ENCODE measurements around the gene ABHD3. TPM values are rescaled to one million over a fixed set of nuclear protein-coding genes. Genes with fewer than 3 reads are reported as not detected.

The ABHD3 gene
- total RNA-seq, 1 experiment from 2014 or later: 23.3 TPM

- no peaks in the 10 kb centered on the region for H3K4me1 ChIP-seq (ENCODE audit: control insufficient read depth, insufficient read depth, low read length)
- H3K4me3 ChIP-seq (ENCODE audit: low read depth in 2 of 2, low read length in 2 of 2): no peak overlapping the region
- ChIA-PET CTCF (no interaction called here), POLR2A (no interaction called here)
- DNase-seq (ENCODE audit: low read depth, low spot score): no peak
- no peaks in the 10 kb centered on the region for H3K36me3 ChIP-seq (ENCODE audit: control insufficient read depth, insufficient read depth, low read length)
- no peak overlapping the region for H3K27ac ChIP-seq (ENCODE audit: low read length)
- no peaks in the 10 kb centered on the region for H3K27me3 ChIP-seq (ENCODE audit: control insufficient read depth, insufficient read depth, low read length)
- BruUV-seq (replicated peaks): no TSS peak
- no peak for ATAC-seq
- in situ Hi-C loops (cut with HindIII; ENCODE audit: low pct_unique_long_range_greater_than_20kb, low sequenced_read_pairs) (no loop called here), intact Hi-C loops (cut with micrococcal nuclease; ENCODE audit: unreplicated experiment) (no loop called here)
- TF ChIP-seq REST (IDR thresholded peaks at IDR 0.05; ENCODE audit: insufficient read depth in 1 of 2, low read depth in 2 of 2, low read length in 1 of 2): no peak
- no peak for TF ChIP-seq POLR2AphosphoS5 (IDR thresholded peaks at IDR 0.05; ENCODE audit: low read depth, low read length)
- no peak for TF ChIP-seq TCF7L2 (IDR thresholded peaks at IDR 0.05; ENCODE audit: low read depth, low read length)
- TF ChIP-seq SIN3A (IDR thresholded peaks at IDR 0.05; ENCODE audit: borderline replicate concordance, insufficient read depth, low read depth, low read length): no peak
- no peak for TF ChIP-seq CTCF (IDR thresholded peaks at IDR 0.05)
- no peaks in the 10 kb centered on the region for H3K9me3 ChIP-seq (ENCODE audit: control insufficient read depth, insufficient read depth, low read depth, low read length)
These were observed 42.0 kb downstream of the ABHD3 start for GRCh38 chr18:21662581-21662980.

GRCh38 chr18:21660078-21660477 lies 44.5 kb downstream of the ABHD3 start:
- ChIA-PET POLR2A (no interaction called here), CTCF (interaction anchor here (0.6 kb wide), 1 partner anchor 59 kb away, joined by 9 read pairs; no protein-coding TSS in a partner anchor)
- H3K36me3 ChIP-seq (ENCODE audit: control insufficient read depth, insufficient read depth, low read length): no peaks in the 10 kb centered on the region
- H3K9me3 ChIP-seq (ENCODE audit: control insufficient read depth, insufficient read depth, low read depth, low read length): no peaks in the 10 kb centered on the region
- no peak for DNase-seq (ENCODE audit: low read depth, low spot score)
- no peaks in the 10 kb centered on the region for H3K4me1 ChIP-seq (ENCODE audit: control insufficient read depth, insufficient read depth, low read length)
- in situ Hi-C loops (cut with HindIII; ENCODE audit: low pct_unique_long_range_greater_than_20kb, low sequenced_read_pairs): no loop called here
- no peaks in the 10 kb centered on the region for H3K27me3 ChIP-seq (ENCODE audit: control insufficient read depth, insufficient read depth, low read length)
- H3K4me3 ChIP-seq (ENCODE audit: low read depth in 2 of 2, low read length in 2 of 2): no peak overlapping the region
- no TSS peak for BruUV-seq (replicated peaks)
- intact Hi-C loops (cut with micrococcal nuclease; ENCODE audit: unreplicated experiment): no loop called here
- ATAC-seq: no peak
- H3K27ac ChIP-seq (ENCODE audit: low read length): no peak overlapping the region
- no peak for TF ChIP-seq POLR2AphosphoS5 (IDR thresholded peaks at IDR 0.05; ENCODE audit: low read depth, low read length)
- TF ChIP-seq REST (IDR thresholded peaks at IDR 0.05; ENCODE audit: insufficient read depth in 1 of 2, low read depth in 2 of 2, low read length in 1 of 2): no peak
- no peak for TF ChIP-seq TCF7L2 (IDR thresholded peaks at IDR 0.05; ENCODE audit: low read depth, low read length)
- TF ChIP-seq CTCF (IDR thresholded peaks at IDR 0.05): no peak
- no peak for TF ChIP-seq SIN3A (IDR thresholded peaks at IDR 0.05; ENCODE audit: borderline replicate concordance, insufficient read depth, low read depth, low read length)

All from Panc1 (cell line).